Measurements from ENCODE around the gene SPNS2.

Gene SPNS2

DNA sequence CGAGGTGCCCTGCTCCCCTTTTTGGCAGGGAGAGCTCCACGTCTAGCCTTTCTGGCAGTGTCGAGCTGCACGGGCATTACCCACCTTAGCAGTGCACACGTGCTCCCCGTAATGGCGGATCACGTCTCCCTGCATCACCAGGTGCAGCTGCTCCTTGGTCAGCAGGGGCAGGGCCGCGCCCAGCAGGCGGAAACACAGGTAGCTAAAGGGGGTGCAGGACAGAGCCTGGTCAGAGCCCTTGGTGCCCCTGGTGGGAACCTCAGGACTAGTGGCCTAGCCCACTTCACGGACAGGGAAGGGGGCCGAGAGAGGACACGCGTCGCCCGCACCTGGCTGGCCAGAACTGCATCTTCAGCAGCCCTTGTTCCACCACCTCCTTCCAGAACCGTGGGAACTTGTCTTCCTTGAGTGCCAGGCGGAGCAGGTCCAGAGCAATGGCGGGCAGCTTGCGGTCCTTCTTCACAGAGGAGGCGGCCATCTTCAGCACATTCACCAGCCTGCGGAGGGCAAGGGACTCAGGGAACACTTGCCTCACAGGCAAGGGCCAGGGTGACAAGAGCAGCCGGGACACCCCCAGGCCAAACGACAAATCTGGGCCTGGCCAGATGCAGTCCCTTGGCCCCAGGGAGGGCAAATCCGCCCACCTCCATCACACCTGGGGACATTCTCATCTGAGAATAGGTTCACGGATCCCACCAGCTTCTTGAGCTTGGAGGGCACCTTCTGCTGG lies 53.3 kb downstream of the SPNS2 start:
- DNase-seq, result no peak

- no peak for DNase-seq
These were observed 55.0 kb downstream of the SPNS2 start for GRCh38 chr17:4553669-4554068.

GRCh38 chr17:4554441-4554996 lies 55.8 kb downstream of the SPNS2 start:
- DNase-seq, result no peak

DNA sequence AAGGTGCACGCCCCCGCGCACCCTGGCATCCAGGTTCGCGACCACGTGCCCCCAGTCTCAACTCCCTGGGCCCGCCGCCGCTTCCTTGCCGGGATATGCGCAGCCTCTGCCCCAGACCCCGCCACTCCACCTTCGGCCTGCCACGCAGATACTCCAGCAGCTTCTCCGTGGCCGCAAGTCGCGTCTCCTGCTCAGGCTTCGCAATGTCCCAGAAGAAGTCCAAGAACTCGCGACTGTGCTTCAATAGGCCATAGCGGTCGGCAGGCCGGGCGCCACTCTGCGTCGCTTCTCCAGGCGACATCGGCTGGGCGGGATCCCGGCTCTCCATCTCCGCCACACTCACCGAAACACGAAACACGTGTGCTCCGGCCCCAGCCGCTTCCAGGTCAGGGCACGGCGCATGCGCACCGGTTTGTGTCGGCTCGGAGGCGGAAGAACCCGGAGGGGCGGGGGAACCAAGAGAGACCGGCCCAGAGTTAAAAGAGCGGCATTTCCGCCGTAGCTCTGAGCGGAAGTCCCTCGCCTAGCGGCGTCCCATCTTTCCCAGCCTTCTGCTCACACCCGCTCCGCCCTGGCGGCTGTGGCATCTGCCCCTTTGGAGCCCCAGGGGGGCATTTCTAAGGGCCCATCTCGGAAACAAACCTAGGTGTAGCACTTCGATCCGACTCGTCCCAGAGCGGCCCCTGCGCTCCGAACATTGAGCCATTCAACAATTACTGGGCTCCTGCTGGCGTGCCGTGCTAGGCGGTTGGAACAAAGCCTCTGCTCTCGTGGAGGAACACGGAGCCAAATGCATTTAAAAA lies 56.5 kb downstream of the SPNS2 start, which contains the start of gene MYBBP1A:
MYBBP1A (minus strand) TSS at position 388 of the 803 bp plus-strand sequence; CDS start at position 328, 60 bp downstream.
- peak; percentile 98 for DNase-seq

- DNase-seq, result no peak
These were observed 57.4 kb downstream of the SPNS2 start for GRCh38 chr17:4555873-4556759.

GRCh38 chr17:4556996-4557395 lies 58.3 kb downstream of the SPNS2 start:
- no peak for DNase-seq

DNA sequence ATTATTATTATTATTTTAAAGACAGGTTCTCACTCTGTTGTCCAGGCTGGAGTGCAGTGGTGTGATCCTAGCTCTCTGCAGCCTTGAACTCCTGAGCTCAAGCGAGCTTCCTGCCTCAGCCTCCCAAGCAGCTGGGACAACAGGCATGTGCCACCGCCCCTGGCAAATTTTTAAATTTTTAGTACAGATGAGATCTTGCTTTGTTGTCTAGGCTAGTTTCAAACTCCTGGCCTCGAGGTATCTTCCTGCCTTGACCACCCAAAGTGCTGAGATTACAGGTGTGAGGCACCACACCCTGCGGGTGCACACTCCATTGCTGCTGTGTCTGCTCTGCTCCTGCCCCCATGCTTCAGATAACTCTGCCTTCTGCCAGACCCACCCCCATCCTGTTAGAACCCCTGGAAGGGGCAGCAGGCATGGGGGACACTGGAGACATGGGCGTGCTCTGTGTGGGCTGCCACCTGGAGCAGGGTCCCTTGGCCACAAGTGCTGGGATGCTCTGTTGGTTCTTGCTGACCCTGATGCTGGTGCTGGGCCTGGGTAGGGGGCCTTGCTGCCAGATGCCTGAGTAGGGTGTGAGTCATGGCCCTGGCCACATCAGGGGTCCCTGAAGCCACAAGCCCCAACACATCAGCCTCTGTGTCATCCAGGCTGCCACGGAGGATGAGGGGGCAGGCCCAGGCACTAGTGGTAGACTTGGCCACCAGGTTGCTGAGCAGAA lies 59.1 kb downstream of the SPNS2 start:
- no peak for DNase-seq

DNA sequence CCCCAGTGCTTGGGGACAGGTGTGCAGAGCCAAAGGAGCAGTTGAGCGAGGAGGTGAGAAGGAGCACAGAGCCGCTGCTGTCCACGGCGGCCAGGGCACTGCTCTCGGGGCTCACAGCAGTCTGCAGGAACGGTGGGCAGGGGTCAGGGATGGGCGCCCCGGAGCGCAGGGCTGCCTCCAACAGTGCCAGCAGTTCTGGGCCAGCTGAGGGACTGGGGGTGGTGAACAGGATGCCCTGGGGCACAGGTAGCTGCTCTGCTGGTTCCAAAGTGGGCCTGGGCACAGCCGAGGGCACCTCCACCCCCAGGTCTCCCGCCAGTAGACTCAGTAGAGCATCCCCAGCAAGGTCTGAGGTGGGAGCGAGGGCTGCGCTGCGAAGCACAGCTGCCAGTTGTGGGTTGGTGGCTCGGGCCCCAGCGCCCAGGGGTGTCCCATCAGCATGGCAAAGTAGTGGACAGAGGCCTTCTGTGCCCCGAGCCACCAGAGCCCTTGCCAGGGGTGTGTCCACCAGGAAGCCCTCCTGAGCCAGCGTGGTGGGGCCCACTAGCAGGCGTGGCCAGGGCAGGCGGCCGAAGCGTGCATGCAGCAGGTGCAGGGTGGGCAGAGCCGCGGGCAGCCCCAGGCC lies 59.8 kb downstream of the SPNS2 start:
- no peak for DNase-seq

DNA sequence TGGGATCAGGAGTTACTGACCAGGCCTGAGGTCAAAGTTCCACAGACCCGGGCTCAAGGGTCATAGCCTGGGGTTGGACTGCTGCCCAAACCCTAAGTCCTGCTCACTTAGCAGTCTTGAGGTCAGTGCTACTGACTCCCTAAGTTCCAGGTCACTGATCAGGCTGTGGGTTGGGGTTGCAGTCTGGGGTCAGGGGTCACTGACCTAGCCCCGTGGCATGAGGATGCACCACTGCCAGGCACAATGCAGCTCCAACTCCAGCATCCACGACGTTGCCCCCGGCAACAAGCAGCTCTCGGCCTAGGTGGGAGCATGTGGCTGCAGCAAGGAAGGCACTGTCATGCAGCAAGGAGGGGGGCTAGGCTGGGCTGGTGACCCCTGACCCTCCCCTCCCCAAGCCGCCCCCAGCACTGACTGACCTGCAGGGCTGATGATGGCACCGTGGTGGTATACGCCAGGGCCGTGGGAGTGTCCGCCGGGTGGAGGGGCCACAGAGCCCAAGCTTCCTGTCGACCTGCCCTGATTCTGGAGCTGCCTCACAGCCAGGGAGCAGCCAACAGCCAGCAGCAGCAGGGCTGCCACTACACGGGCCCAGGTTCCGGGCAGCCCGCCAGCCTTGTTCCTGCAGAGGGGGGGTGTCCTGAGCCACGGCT lies 60.6 kb downstream of the SPNS2 start:
- DNase-seq, result no peak

DNA sequence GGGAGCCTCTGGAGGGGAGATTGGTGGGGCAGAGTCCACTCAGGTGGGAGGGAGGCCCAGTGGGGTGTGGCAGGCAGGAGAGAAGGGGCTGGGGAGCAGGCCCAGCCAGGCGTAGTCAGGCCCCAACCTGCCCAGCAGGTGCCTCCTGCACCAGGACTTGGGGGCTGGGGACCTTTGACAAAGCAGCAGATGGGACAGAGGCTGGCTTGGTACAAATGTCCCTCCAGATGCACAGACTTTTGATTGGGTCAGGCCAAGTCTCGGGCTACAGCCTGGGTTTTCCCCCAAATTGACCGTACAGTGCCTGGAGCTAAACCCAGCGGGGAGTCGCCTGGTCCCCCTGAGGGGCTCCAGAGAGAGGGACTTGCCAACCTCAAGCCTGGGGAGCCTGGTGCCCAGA lies 61.3 kb downstream of the SPNS2 start:
- DNase-seq, result no peak

DNA sequence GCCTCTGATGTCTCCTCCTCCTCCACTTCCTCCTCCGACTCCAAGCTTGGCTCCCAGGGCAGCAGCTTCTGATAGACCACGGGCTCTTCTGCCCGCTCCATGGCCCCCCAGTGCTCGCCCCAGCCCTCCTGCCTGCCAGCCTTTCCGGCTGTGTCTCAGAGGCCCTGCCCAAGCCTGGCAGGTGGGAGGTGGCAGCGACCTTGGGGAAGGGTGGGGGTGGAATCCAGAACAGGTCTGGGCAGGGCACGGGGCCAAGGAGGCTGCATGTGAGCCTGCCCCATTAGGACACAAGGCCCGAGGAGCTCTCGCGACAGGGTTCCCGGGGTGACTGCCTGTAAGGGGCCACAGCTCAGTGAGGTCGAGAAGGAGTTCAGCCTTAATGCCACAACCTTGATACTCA lies 61.7 kb downstream of the SPNS2 start, which contains the start of gene GGT6:
GGT6 (minus strand) TSS at position 157 of the 400 bp plus-strand sequence; CDS start at position 101, 56 bp downstream.
- DNase-seq, result no peak

- DNase-seq, result no peak
These were observed 62.2 kb downstream of the SPNS2 start for GRCh38 chr17:4560837-4561256.

- no peak for DNase-seq
These were observed 63.6 kb downstream of the SPNS2 start for GRCh38 chr17:4562015-4562969.

GRCh38 chr17:4565209-4566141 lies 66.8 kb downstream of the SPNS2 start:
- DNase-seq, result peak; percentile 65

DNA sequence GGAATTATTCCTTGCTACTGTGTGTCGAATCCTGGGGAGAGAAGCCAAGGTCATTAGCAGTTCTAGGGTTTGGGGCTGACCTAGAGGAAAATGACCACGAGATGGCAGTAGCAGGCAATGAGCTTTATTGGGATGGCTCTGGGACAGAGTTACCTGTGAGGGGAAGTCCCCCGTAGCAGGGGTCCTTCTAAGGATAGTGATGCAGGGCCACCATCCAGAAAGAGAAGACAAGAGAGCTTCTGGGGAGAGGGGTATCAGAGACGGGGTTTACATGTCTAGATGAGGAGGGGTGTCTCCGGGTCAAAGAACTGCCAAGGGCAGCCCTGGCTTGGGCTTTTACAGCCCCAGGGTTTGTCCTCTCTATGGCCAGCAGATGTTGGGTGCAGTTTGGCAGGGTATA lies 68.1 kb downstream of the SPNS2 start:
- DNase-seq, result peak; percentile 76

GRCh38 chr17:4569591-4569990 lies 70.9 kb downstream of the SPNS2 start:
- no peak for DNase-seq

DNA sequence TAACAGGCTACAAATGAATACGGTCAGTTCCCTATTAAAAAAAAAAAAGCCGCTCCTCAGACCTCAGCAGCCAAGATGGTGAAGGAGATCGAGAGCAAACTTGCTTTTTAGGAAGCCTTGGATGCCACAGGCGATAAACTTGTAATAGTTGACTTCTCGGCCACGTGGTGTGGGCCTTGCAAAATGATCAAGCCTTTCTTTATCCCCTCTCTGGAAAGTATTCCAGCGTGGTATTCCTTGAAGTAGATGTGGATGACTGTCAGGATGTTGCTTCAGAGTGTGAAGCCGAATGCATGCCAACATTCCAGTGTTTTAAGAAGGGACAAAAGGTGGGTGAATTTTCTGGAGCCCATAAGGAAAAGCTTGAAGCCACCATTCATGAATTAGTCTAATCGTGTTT lies 73.5 kb downstream of the SPNS2 start:
- no peak for DNase-seq

- DNase-seq, result no peak
These were observed 74.4 kb downstream of the SPNS2 start for GRCh38 chr17:4573115-4573514.

GRCh38 chr17:4573669-4574068 lies 75.0 kb downstream of the SPNS2 start:
- DNase-seq, result peak; percentile 78
